Activated T-helper 1 cell treated with anti-CD3 and anti-CD28 coated beads, Interleukin-12 subunit alpha, Interleukin-12 subunit beta, Interleukin-2, Interleukin-4 antibody, amounts not matched to agents 30 ng/mL and 10 ng/mL and 1 ng/mL, durations not matched to agents 14 hours and 24 hours and 36 hours (primary cell): ENCODE data around the gene MCC. TPM values are rescaled to one million over a fixed set of nuclear protein-coding genes. Genes with fewer than 3 reads are reported as not detected.

Experiments
- DNase-seq: peaks from one replicate; pipeline ENCODE4 v3.0.0; 2021; ENCODE audit warnings: low spot score
- H3K27ac Mint-ChIP-seq: one replicate; pipeline ENCODE4 v1.8.0; 2021; ENCODE audit warnings: mild to moderate bottlenecking, mixed read lengths
- H3K27me3 Mint-ChIP-seq: one replicate; pipeline ENCODE4 v1.8.0; 2022; ENCODE audit warnings: mild to moderate bottlenecking, moderate library complexity, mixed read lengths; ENCODE audit not compliant: insufficient read depth
- H3K36me3 Mint-ChIP-seq: one replicate; pipeline ENCODE4 v1.8.0; 2021; ENCODE audit warnings: low read depth, mixed read lengths
- H3K4me1 Mint-ChIP-seq: one replicate; pipeline ENCODE4 v1.8.0; 2021; ENCODE audit warnings: low read depth, mixed read lengths
- H3K4me3 Mint-ChIP-seq: one replicate; pipeline ENCODE4 v1.8.0; 2021; ENCODE audit warnings: mild to moderate bottlenecking, moderate library complexity, mixed read lengths
- H3K9me3 Mint-ChIP-seq: one replicate; pipeline ENCODE4 v1.8.0; 2021; ENCODE audit warnings: mixed read lengths
- intact Hi-C: fragments of 100-400 bp; cut with micrococcal nuclease; formaldehyde crosslinking; loops from one replicate; pipeline ENCODE4 v1.15.1; 2024
- total RNA-seq: library from RNA; stranded (reverse); gene quantifications from 2 replicates; pipeline ENCODE4 v1.2.3, GENCODE V29; 2022

MCC gene
- total RNA-seq, 1 donor from 2014 or later: 1.3 TPM

- H3K27me3 Mint-ChIP-seq: peaks cover 3% of the 10 kb centered on the region
- DNase-seq: no peak
- no peaks in the 10 kb centered on the region for H3K9me3 Mint-ChIP-seq
- intact Hi-C loops: loop anchor here (2.0 to 5.0 kb wide), 2 partner anchors 41 to 230 kb away; no protein-coding TSS in a partner anchor
- H3K27ac Mint-ChIP-seq: peak overlapping the region; percentile 18
- H3K4me3 Mint-ChIP-seq: no peak overlapping the region
- peaks cover 26% of the 10 kb centered on the region for H3K4me1 Mint-ChIP-seq
- H3K36me3 Mint-ChIP-seq: no peaks in the 10 kb centered on the region
Measured at GRCh38 chr5:113061846-113062780, 426.1 kb downstream of the MCC start.

- DNase-seq: no peak
- no peaks in the 10 kb centered on the region for H3K36me3 Mint-ChIP-seq
- no peak overlapping the region for H3K4me3 Mint-ChIP-seq
- intact Hi-C loops: loop anchor here (5.0 kb wide), 1 partner anchor 232 kb away; no protein-coding TSS in a partner anchor
- H3K27ac Mint-ChIP-seq: no peak overlapping the region
- peaks cover 26% of the 10 kb centered on the region for H3K4me1 Mint-ChIP-seq
- peaks cover 4% of the 10 kb centered on the region for H3K27me3 Mint-ChIP-seq
- H3K9me3 Mint-ChIP-seq: no peaks in the 10 kb centered on the region
Measured at GRCh38 chr5:113060408-113061025, 427.7 kb downstream of the MCC start.

- intact Hi-C loops: loop anchor here (5.0 kb wide), 1 partner anchor 233 kb away; no protein-coding TSS in a partner anchor
Measured at GRCh38 chr5:113059232-113060040, 428.8 kb downstream of the MCC start.

GRCh38 chr5:113058706-113059226, 429.5 kb downstream of the MCC start:
- Mint-ChIP-seq H3K9me3 (no peaks in the 10 kb centered on the region), H3K27me3 (peaks cover 4% of the 10 kb centered on the region), H3K4me3 (no peak overlapping the region), H3K36me3 (no peaks in the 10 kb centered on the region), H3K27ac (no peak overlapping the region), H3K4me1 (peaks cover 21% of the 10 kb centered on the region)
- intact Hi-C loops: no loop called here
- no peak for DNase-seq

More at GRCh38 chr5:113059232-113060040, 428.8 kb downstream of the MCC start:
- Mint-ChIP-seq H3K36me3 (no peaks in the 10 kb centered on the region), H3K27ac (no peak overlapping the region), H3K4me1 (peaks cover 21% of the 10 kb centered on the region), H3K27me3 (peaks cover 4% of the 10 kb centered on the region), H3K9me3 (no peaks in the 10 kb centered on the region), H3K4me3 (no peak overlapping the region)
- no peak for DNase-seq

GRCh38 chr5:113058269-113058668, 430.0 kb downstream of the MCC start:
- Mint-ChIP-seq H3K27me3 (peaks cover 4% of the 10 kb centered on the region), H3K9me3 (no peaks in the 10 kb centered on the region), H3K27ac (no peak overlapping the region), H3K4me1 (peaks cover 19% of the 10 kb centered on the region), H3K4me3 (no peak overlapping the region), H3K36me3 (no peaks in the 10 kb centered on the region)
- DNase-seq: no peak
- intact Hi-C loops: no loop called here

- intact Hi-C loops: no loop called here
- H3K9me3 Mint-ChIP-seq: no peaks in the 10 kb centered on the region
- H3K27ac Mint-ChIP-seq: no peak overlapping the region
- no peaks in the 10 kb centered on the region for H3K36me3 Mint-ChIP-seq
- DNase-seq: no peak
- peaks cover 4% of the 10 kb centered on the region for H3K27me3 Mint-ChIP-seq
- peaks cover 12% of the 10 kb centered on the region for H3K4me1 Mint-ChIP-seq
- no peak overlapping the region for H3K4me3 Mint-ChIP-seq
Measured at GRCh38 chr5:113057557-113057984, 430.7 kb downstream of the MCC start.

- peaks cover 8% of the 10 kb centered on the region for H3K4me1 Mint-ChIP-seq
- peaks cover 4% of the 10 kb centered on the region for H3K27me3 Mint-ChIP-seq
- no peak overlapping the region for H3K27ac Mint-ChIP-seq
- no peaks in the 10 kb centered on the region for H3K36me3 Mint-ChIP-seq
- H3K9me3 Mint-ChIP-seq: no peaks in the 10 kb centered on the region
- no peak overlapping the region for H3K4me3 Mint-ChIP-seq
- intact Hi-C loops: no loop called here
- no peak for DNase-seq
Measured at GRCh38 chr5:113056988-113057387, 431.3 kb downstream of the MCC start.

- no peaks in the 10 kb centered on the region for H3K9me3 Mint-ChIP-seq
- no peak overlapping the region for H3K27ac Mint-ChIP-seq
- intact Hi-C loops: no loop called here
- H3K4me3 Mint-ChIP-seq: no peak overlapping the region
- peaks cover 2% of the 10 kb centered on the region for H3K27me3 Mint-ChIP-seq
- peaks cover 3% of the 10 kb centered on the region for H3K36me3 Mint-ChIP-seq
- H3K4me1 Mint-ChIP-seq: peaks cover 23% of the 10 kb centered on the region
- no peak for DNase-seq
Measured at GRCh38 chr5:113054899-113055298, 433.4 kb downstream of the MCC start.

- H3K4me3 Mint-ChIP-seq: no peak overlapping the region
Measured at GRCh38 chr5:113053511-113053995, 434.7 kb downstream of the MCC start.

GRCh38 chr5:113052041-113052795, 436.0 kb downstream of the MCC start:
- H3K4me3 Mint-ChIP-seq: no peak overlapping the region
- peaks cover 3% of the 10 kb centered on the region for H3K36me3 Mint-ChIP-seq
- H3K27me3 Mint-ChIP-seq: peaks cover 2% of the 10 kb centered on the region
- DNase-seq: no peak
- H3K27ac Mint-ChIP-seq: no peak overlapping the region
- no peaks in the 10 kb centered on the region for H3K9me3 Mint-ChIP-seq
- H3K4me1 Mint-ChIP-seq: peaks cover 28% of the 10 kb centered on the region
- intact Hi-C loops: no loop called here

More at GRCh38 chr5:113053511-113053995, 434.7 kb downstream of the MCC start:
- no peaks in the 10 kb centered on the region for H3K9me3 Mint-ChIP-seq
- H3K36me3 Mint-ChIP-seq: peaks cover 3% of the 10 kb centered on the region
- no peak overlapping the region for H3K27ac Mint-ChIP-seq
- H3K27me3 Mint-ChIP-seq: peaks cover 2% of the 10 kb centered on the region
- no peak for DNase-seq
- intact Hi-C loops: no loop called here
- peaks cover 28% of the 10 kb centered on the region for H3K4me1 Mint-ChIP-seq

- intact Hi-C loops: loop anchor here (2.0 kb wide), 1 partner anchor 28 kb away; no protein-coding TSS in a partner anchor
- Mint-ChIP-seq H3K4me1 (peaks cover 28% of the 10 kb centered on the region), H3K4me3 (peak overlapping the region; percentile 2), H3K9me3 (no peaks in the 10 kb centered on the region), H3K27ac (peak overlapping the region; percentile 56), H3K36me3 (peaks cover 3% of the 10 kb centered on the region), H3K27me3 (no peaks in the 10 kb centered on the region)
- DNase-seq: peak; percentile 14
Measured at GRCh38 chr5:113050721-113051382, 437.4 kb downstream of the MCC start.
